PC-9 (cell line): ENCODE results near the gene CHKA. TPM values are rescaled to one million over a fixed set of nuclear protein-coding genes. Genes with fewer than 3 reads are reported as not detected.

ENCODE experiments used
- BruUV-seq: library from RNA; stranded (reverse); fragments of 400-500 nt; replicated peaks from 2 replicates; lab custom pipeline; 2021; lab: Mats Ljungman, UMichigan
- CTCF ChIA-PET: fragments of 300-600 bp; sonication (Branson Sonifier 250); formaldehyde crosslinking; loops from one replicate; lab custom pipeline; 2022; ENCODE audit warnings: antibody characterized with exemption; lab: Charles Lee
- POLR2A ChIA-PET: fragments of 300-600 bp; sonication (Branson Sonifier 250); formaldehyde crosslinking; loops from one replicate; lab custom pipeline; 2022; ENCODE audit warnings: antibody characterized with exemption; ENCODE audit not compliant: unreplicated experiment; lab: Charles Lee
- DNase-seq, 2 experiments: peaks; one replicate each; pipeline versions ENCODE4 v3.0.0 to v3.0.0-alpha.2; 2015 to 2022; ENCODE audit warnings: mixed read lengths in 1 of 2
- H2AFZ ChIP-seq: fragments of 200-600 bp; sonication (generic); 2 replicates; pipeline ENCODE4 v1.8.1; 2017; ENCODE audit warnings: antibody characterized with exemption
- H3F3A ChIP-seq: fragments of 200-600 bp; sonication (generic); 2 replicates; pipeline ENCODE4 v1.8.1; 2017; ENCODE audit warnings: antibody characterized with exemption, mild to moderate bottlenecking, low read depth; ENCODE audit not compliant: insufficient read depth
- H3K27ac ChIP-seq: fragments of 200-600 bp; sonication (generic); 2 replicates; pipeline ENCODE4 v1.6.1; 2016; ENCODE audit warnings: mixed run types
- H3K27me3 ChIP-seq: fragments of 200-600 bp; sonication (generic); 2 replicates; pipeline ENCODE4 v1.6.1; 2016; ENCODE audit warnings: low read depth, mixed run types; ENCODE audit not compliant: insufficient read depth
- H3K36me3 ChIP-seq: fragments of 200-600 bp; sonication (generic); 2 replicates; pipeline ENCODE4 v1.6.1; 2016; ENCODE audit warnings: low read depth, mixed run types
- H3K4me1 ChIP-seq: fragments of 200-600 bp; sonication (generic); replicated peaks from 2 replicates; pipeline ENCODE4 v1.6.1; 2016; ENCODE audit warnings: mixed run types; ENCODE audit not compliant: insufficient read depth
- H3K4me2 ChIP-seq: fragments of 200-600 bp; sonication (generic); 2 replicates; pipeline ENCODE4 v1.6.1; 2017; ENCODE audit warnings: mixed run types
- H3K4me3 ChIP-seq: fragments of 200-600 bp; sonication (generic); 2 replicates; pipeline ENCODE4 v1.6.1; 2016; ENCODE audit warnings: mixed run types
- H3K79me2 ChIP-seq: fragments of 200-600 bp; sonication (generic); 2 replicates; pipeline ENCODE4 v1.6.1; 2017; ENCODE audit warnings: low read depth, mixed run types
- H3K9me2 ChIP-seq: fragments of 200-600 bp; sonication (generic); 2 replicates; pipeline ENCODE4 v1.8.1; 2017; ENCODE audit warnings: mild to moderate bottlenecking; ENCODE audit not compliant: insufficient read depth
- H3K9me3 ChIP-seq: fragments of 200-600 bp; sonication (generic); 2 replicates; pipeline ENCODE4 v1.8.1; 2016; ENCODE audit warnings: low read depth; ENCODE audit not compliant: insufficient read depth
- H4K20me1 ChIP-seq: fragments of 200-600 bp; sonication (generic); 2 replicates; pipeline ENCODE4 v1.8.1; 2017; ENCODE audit not compliant: insufficient read depth
- CTCF ChIP-seq: fragments of 200-600 bp; sonication (generic); conservative IDR thresholded peaks from 2 replicates; pipeline ENCODE4 v1.6.1; 2017; ENCODE audit warnings: mixed run types, antibody characterized with exemption, mild to moderate bottlenecking, moderate library complexity
- EZH2 ChIP-seq: fragments of 200-600 bp; sonication (generic); IDR thresholded peaks from 2 replicates; pipeline ENCODE4 v1.8.0; 2017; ENCODE audit warnings: antibody characterized with exemption, low read depth
- intact Hi-C: fragments of 100-400 bp; cut with micrococcal nuclease; formaldehyde crosslinking; loops from one replicate; pipeline ENCODE4 v1.10.0; 2022; ENCODE audit not compliant: unreplicated experiment
- total RNA-seq: library from RNA; stranded (reverse); gene quantifications from 2 replicates; pipeline ENCODE4 v1.2.3, GENCODE V29; 2021

CHKA gene
- total RNA-seq, 1 experiment from 2014 or later: 90.5 TPM

GRCh38 chr11:68142028-68142412 is 20.8 kb upstream of the CHKA start:
- intact Hi-C loops: no loop called here
- peaks cover 17% of the 10 kb centered on the region for H3F3A ChIP-seq
- no peaks in the 10 kb centered on the region for H3K79me2 ChIP-seq
- no peaks in the 10 kb centered on the region for H4K20me1 ChIP-seq
- no peak overlapping the region for H3K4me2 ChIP-seq
- no TSS peak for BruUV-seq
- no peaks in the 10 kb centered on the region for H3K9me2 ChIP-seq
- no peak overlapping the region for H3K27ac ChIP-seq
- no peaks in the 10 kb centered on the region for H3K9me3 ChIP-seq
- H3K4me3 ChIP-seq: no peak overlapping the region
- no peak overlapping the region for H2AFZ ChIP-seq
- H3K27me3 ChIP-seq: no peaks in the 10 kb centered on the region
- ChIA-PET CTCF (interaction anchor here (0.6 kb wide), 1 partner anchor 15 kb away, joined by 3 read pairs; no protein-coding TSS in a partner anchor), POLR2A (interaction anchor here (0.5 to 0.7 kb wide), 3 partner anchors 15 to 70 kb away, joined by 4 to 9 read pairs (median 6); no protein-coding TSS in a partner anchor)
- H3K36me3 ChIP-seq: no peaks in the 10 kb centered on the region
- peaks cover 37% of the 10 kb centered on the region for H3K4me1 ChIP-seq
- peak; percentile 62 to 81 for DNase-seq
- TF ChIP-seq EZH2: no peak
- TF ChIP-seq CTCF: no peak

GRCh38 chr11:68141246-68142027 is 20.2 kb upstream of the CHKA start:
- no peaks in the 10 kb centered on the region for H3K79me2 ChIP-seq
- no TSS peak for BruUV-seq
- CTCF ChIA-PET: interaction anchor here (0.6 kb wide), 1 partner anchor 15 kb away, joined by 3 read pairs; no protein-coding TSS in a partner anchor
- peak in 1 of 2 experiments; percentile 26 for DNase-seq
- H3K27me3 ChIP-seq: no peaks in the 10 kb centered on the region
- H3K9me2 ChIP-seq: no peaks in the 10 kb centered on the region
- H3K27ac ChIP-seq: no peak overlapping the region
- H4K20me1 ChIP-seq: no peaks in the 10 kb centered on the region
- TF ChIP-seq EZH2 (no peak), CTCF (no peak)
- H3K4me1 ChIP-seq: peaks cover 31% of the 10 kb centered on the region
- intact Hi-C loops: no loop called here
- H2AFZ ChIP-seq: no peak overlapping the region
- POLR2A ChIA-PET: interaction anchor here (0.6 to 0.7 kb wide), 2 partner anchors 14 to 32 kb away, joined by 4 to 6 read pairs; no protein-coding TSS in a partner anchor
- peaks cover 11% of the 10 kb centered on the region for H3F3A ChIP-seq
- no peak overlapping the region for H3K4me2 ChIP-seq
- no peaks in the 10 kb centered on the region for H3K9me3 ChIP-seq
- no peak overlapping the region for H3K4me3 ChIP-seq
- H3K36me3 ChIP-seq: no peaks in the 10 kb centered on the region

DNA sequence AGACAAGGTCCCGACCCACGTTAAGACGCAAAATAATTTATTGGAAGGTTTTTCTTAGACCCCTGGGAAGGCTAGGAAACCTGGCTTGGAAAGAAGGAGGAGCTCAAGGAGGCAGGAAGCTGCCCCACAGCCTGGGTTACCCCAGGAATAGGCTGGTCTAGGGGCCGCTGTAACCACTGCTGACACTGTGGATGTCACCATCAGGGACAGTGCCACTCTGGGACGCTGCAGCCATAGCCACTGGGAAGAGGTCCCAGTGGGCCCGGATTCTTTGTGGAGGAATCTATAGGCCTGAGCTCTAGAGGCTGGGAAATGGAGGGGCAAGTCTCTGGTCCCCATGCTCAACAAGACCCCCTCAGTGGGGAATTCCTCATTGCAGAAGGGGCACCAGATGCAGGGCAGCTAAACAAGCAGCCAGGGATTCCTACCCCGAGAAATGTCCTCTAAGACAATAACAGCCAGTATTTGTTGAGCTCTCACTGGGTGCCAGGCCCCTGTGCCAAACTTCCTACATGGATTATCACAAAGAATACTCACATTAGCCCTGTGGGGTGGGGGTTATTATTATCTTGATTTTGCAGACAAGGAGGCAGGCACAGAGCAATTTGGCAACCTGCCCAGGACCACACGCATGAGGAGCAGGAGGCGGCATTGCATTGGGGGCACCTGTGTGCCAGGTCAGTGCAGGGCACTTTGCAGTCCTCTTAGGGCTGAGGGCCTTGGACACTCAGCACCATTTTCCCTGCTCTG is 19.5 kb upstream of the CHKA start:
- POLR2A ChIA-PET: interaction anchor here (0.6 kb wide), 1 partner anchor 195 kb away, joined by 7 read pairs; no protein-coding TSS in a partner anchor
- H2AFZ ChIP-seq: no peak overlapping the region
- H3K9me2 ChIP-seq: no peaks in the 10 kb centered on the region
- no peaks in the 10 kb centered on the region for H4K20me1 ChIP-seq
- peaks cover 23% of the 10 kb centered on the region for H3K4me1 ChIP-seq
- no peaks in the 10 kb centered on the region for H3K79me2 ChIP-seq
- CTCF ChIA-PET: no interaction called here
- BruUV-seq: no TSS peak
- no peak overlapping the region for H3K27ac ChIP-seq
- peak in 1 of 2 experiments; percentile 9 for DNase-seq
- TF ChIP-seq EZH2 (no peak), CTCF (no peak)
- H3K9me3 ChIP-seq: peaks cover 3% of the 10 kb centered on the region; the same call in 1 of the 2 replicates
- no peak overlapping the region for H3K4me3 ChIP-seq
- intact Hi-C loops: no loop called here
- H3K36me3 ChIP-seq: no peaks in the 10 kb centered on the region
- H3F3A ChIP-seq: peaks cover 4% of the 10 kb centered on the region; the same call in 1 of the 2 replicates
- H3K27me3 ChIP-seq: no peaks in the 10 kb centered on the region
- no peak overlapping the region for H3K4me2 ChIP-seq
